HepG2 (cell line): ENCODE data around the gene CD36. TPM values are rescaled to one million over a fixed set of nuclear protein-coding genes. Genes with fewer than 3 reads are reported as not detected.

Experiments
- ATAC-seq: fragments of 200-7000 bp; cut with Tn5 transposase; 3 replicates; pipeline ENCODE4 v1.9.1; 2020; ENCODE audit warnings: mild to moderate bottlenecking, moderate library complexity
- BruUV-seq: library from RNA; stranded (reverse); fragments of 400-500 nt; replicated peaks from 2 replicates; lab custom pipeline; 2021; lab: Mats Ljungman, UMichigan
- CTCF ChIA-PET: fragments of 300-600 bp; formaldehyde crosslinking; extraction: SDS; loops from one replicate; lab custom pipeline; 2021; ENCODE audit warnings: low total read pairs, inconsistent platforms, low intra/inter-chr PET ratio; lab: Yijun Ruan, JAX
- POLR2A ChIA-PET: fragments of 350-600 bp; sonication (Branson Sonifier 250); formaldehyde crosslinking; loops from one replicate; lab custom pipeline; 2020; ENCODE audit warnings: antibody characterized with exemption, inconsistent platforms; lab: Yijun Ruan, JAX
- DNase-seq: peaks from one replicate; pipeline ENCODE4 v3.0.0-alpha.2; 2015; ENCODE audit warnings: low spot score
- FAIRE-seq: peaks from 3 replicates; lab custom pipeline; 2011; peaks lifted over from hg19 to GRCh38; lab: Jason Lieb, UNC
- H2AFZ ChIP-seq: one replicate; pipeline ENCODE4 v1.6.1; 2011; ENCODE audit warnings: low read length, inconsistent platforms
- H3K27ac ChIP-seq: fragments of 300-600 bp; 3 replicates; pipeline ENCODE4 v1.8.0; 2011; ENCODE audit warnings: mixed run types, mild to moderate bottlenecking, mixed read lengths, low read length, inconsistent platforms; ENCODE audit not compliant: insufficient read depth; ENCODE audit errors: extremely low read length
- H3K27me3 ChIP-seq, 2 experiments: fragments of 200-600 bp in 1 of 2; 2 replicates in 1 of 2; 3 replicates in 1 of 2; pipeline versions ENCODE4 v1.6.0 to v1.8.0; 2011; ENCODE audit warnings: low read length in 2 of 2, mild to moderate bottlenecking in 2 of 2, moderate library complexity in 2 of 2, inconsistent platforms in 1 of 2; ENCODE audit not compliant: insufficient read depth in 2 of 2, control insufficient read depth in 1 of 2
- H3K36me3 ChIP-seq, 2 experiments: fragments of 200-600 bp in 1 of 2; replicated peaks in 1 of 2; 2 replicates in 1 of 2; 3 replicates in 1 of 2; pipeline versions ENCODE4 v1.5.1 to v1.8.0; 2011; ENCODE audit warnings: low read length in 2 of 2, inconsistent platforms in 1 of 2; ENCODE audit not compliant: insufficient read depth in 2 of 2, control insufficient read depth in 1 of 2
- H3K4me1 ChIP-seq: 2 replicates; pipeline ENCODE4 v1.5.1; 2012; ENCODE audit warnings: low read length, inconsistent platforms; ENCODE audit not compliant: insufficient read depth
- H3K4me2 ChIP-seq: 2 replicates; pipeline ENCODE4 v1.6.0; 2011; ENCODE audit warnings: low read depth, low read length, inconsistent platforms
- H3K4me3 ChIP-seq, 3 experiments: fragments of 200-600 bp in 1 of 3; sonication (generic), shearing (Covaris generic) in 1 of 3; replicated peaks in 1 of 3; 2 replicates each; pipeline ENCODE4 v1.5.1; 2011 to 2016; ENCODE audit warnings: low read length in 3 of 3, inconsistent platforms in 2 of 3, low read depth in 2 of 3, mild to moderate bottlenecking in 2 of 3, control low read depth in 1 of 3, mixed read lengths in 1 of 3; ENCODE audit not compliant: insufficient read depth in 1 of 3
- H3K79me2 ChIP-seq: one replicate; pipeline ENCODE4 v1.6.1; 2011; ENCODE audit warnings: low read length, inconsistent platforms; ENCODE audit not compliant: insufficient read depth
- H3K9ac ChIP-seq: 2 replicates; pipeline ENCODE4 v1.6.0; 2011; ENCODE audit warnings: mild to moderate bottlenecking, low read depth, low read length, inconsistent platforms; ENCODE audit not compliant: insufficient read depth
- H3K9me3 ChIP-seq: 2 replicates; pipeline ENCODE4 v1.5.1; 2012; ENCODE audit warnings: mild to moderate bottlenecking, low read length
- H4K20me1 ChIP-seq: 2 replicates; pipeline ENCODE4 v1.6.0; 2011; ENCODE audit warnings: inconsistent platforms, mild to moderate bottlenecking, low read length, moderate library complexity; ENCODE audit not compliant: insufficient read depth
- HMGA1 ChIP-seq: sonication (generic); formaldehyde crosslinking; conservative IDR thresholded peaks from 2 replicates; pipeline ENCODE4 v1.4.0; 2020; ENCODE audit warnings: missing genetic modification reagents
- HOXA5 ChIP-seq: sonication (generic); formaldehyde crosslinking; IDR thresholded peaks from 2 replicates; pipeline ENCODE4 v1.4.0; 2020; ENCODE audit warnings: missing genetic modification reagents
- MLXIP ChIP-seq: sonication (generic); formaldehyde crosslinking; IDR thresholded peaks from 2 replicates; pipeline ENCODE4 v1.9.0; 2021; ENCODE audit warnings: missing genetic modification reagents, borderline replicate concordance
- MYNN ChIP-seq: sonication (generic); formaldehyde crosslinking; IDR thresholded peaks from 2 replicates; pipeline ENCODE4 v1.4.0; 2020; ENCODE audit warnings: mild to moderate bottlenecking, low read depth, missing genetic modification reagents
- NFIC ChIP-seq: IDR thresholded peaks from 2 replicates; pipeline ENCODE4 v1.6.1; 2012; ENCODE audit warnings: mild to moderate bottlenecking, low read length, inconsistent platforms
- SAP130 ChIP-seq: IDR thresholded peaks from 2 replicates; pipeline ENCODE4 v1.6.1; 2016; ENCODE audit warnings: low read depth
- SOX13 ChIP-seq, 3 experiments: fragments of 450-650 bp in 1 of 3; sonication (generic) in 1 of 3; formaldehyde crosslinking in 1 of 3; IDR thresholded peaks in 2 of 3; conservative IDR thresholded peaks in 1 of 3; 2 replicates each; pipeline versions ENCODE4 v1.5.0 to v1.6.1; 2016 to 2020; ENCODE audit warnings: antibody characterized with exemption in 1 of 3, mild to moderate bottlenecking in 1 of 3, missing compliant biosample characterization in 1 of 3, missing genetic modification reagents in 1 of 3, moderate library complexity in 1 of 3
- SSRP1 ChIP-seq: IDR thresholded peaks from 2 replicates; pipeline ENCODE4 v1.6.1; 2016; ENCODE audit warnings: control low read depth
- TBX2 ChIP-seq: sonication (generic); formaldehyde crosslinking; IDR thresholded peaks from 2 replicates; pipeline ENCODE4 v1.5.0; 2020; ENCODE audit warnings: missing genetic modification reagents, mild to moderate bottlenecking, borderline replicate concordance
- TRIM22 ChIP-seq: fragments of 450-650 bp; IDR thresholded peaks from 2 replicates; pipeline ENCODE4 v1.6.1; 2017
- ZBTB8A ChIP-seq: sonication (generic); formaldehyde crosslinking; IDR thresholded peaks from 2 replicates; pipeline ENCODE4 v1.4.0; 2020; ENCODE audit warnings: mild to moderate bottlenecking, low read depth, missing genetic modification reagents, borderline replicate concordance
- ZNF441 ChIP-seq: sonication (generic); formaldehyde crosslinking; IDR thresholded peaks from 2 replicates; pipeline ENCODE4 v1.7.0; 2021; ENCODE audit warnings: missing genetic modification reagents, borderline replicate concordance
- ZNF451 ChIP-seq: sonication (generic); formaldehyde crosslinking; IDR thresholded peaks from 2 replicates; pipeline ENCODE4 v1.5.0; 2020; ENCODE audit warnings: mild to moderate bottlenecking, missing genetic modification reagents
- ZNF569 ChIP-seq: sonication (generic); formaldehyde crosslinking; IDR thresholded peaks from 2 replicates; pipeline ENCODE4 v1.5.0; 2020; ENCODE audit warnings: mild to moderate bottlenecking, missing genetic modification reagents, moderate library complexity, borderline replicate concordance
- ZNF619 ChIP-seq: sonication (generic); formaldehyde crosslinking; IDR thresholded peaks from 2 replicates; pipeline ENCODE4 v1.4.0; 2020; ENCODE audit warnings: mild to moderate bottlenecking, missing genetic modification reagents
- ZNF746 ChIP-seq: sonication (generic); formaldehyde crosslinking; IDR thresholded peaks from 2 replicates; pipeline ENCODE4 v1.8.0; 2022; ENCODE audit warnings: mild to moderate bottlenecking, missing genetic modification reagents
- ZSCAN22 ChIP-seq: sonication (generic); formaldehyde crosslinking; IDR thresholded peaks from 2 replicates; pipeline ENCODE4 v1.4.0; 2020; ENCODE audit warnings: mild to moderate bottlenecking, missing genetic modification reagents
- WGBS: methylation state at CpG from one replicate; pipeline ENCODE4 v1.1.6; 2017; ENCODE audit warnings: low lambda C conversion rate; 5-methylcytosine and 5-hydroxymethylcytosine counted together
- in situ Hi-C: cut with HindIII; loops from 2 replicates; pipeline ENCODE4 v1.10.0; 2017; ENCODE audit warnings: low pct_unique_long_range_greater_than_20kb; ENCODE audit not compliant: extremely low pct_ligation_motif_present
- intact Hi-C: fragments of 100-400 bp; cut with micrococcal nuclease; formaldehyde crosslinking; loops from one replicate; pipeline ENCODE4 v1.10.0; 2022; ENCODE audit not compliant: unreplicated experiment
- polyA plus RNA-seq, 8 experiments: library from polyadenylated mRNA; depleted of rRNA in 3 of 8; stranded (reverse) in 7 of 8; unstranded in 1 of 8; fragments of >200 nt; fragmentation: Illumina TruSeq in 4 of 8; extraction: Trizol in 4 of 8; gene quantifications; 2 replicates each; pipeline versions ENCODE4 v1.2.1 to v1.2.3, GENCODE V29; 2011 to 2016; ENCODE audit warnings: low read depth in 4 of 8, missing spikeins in 1 of 8, mixed read lengths in 1 of 8; ENCODE audit not compliant: insufficient read depth in 1 of 8
- total RNA-seq, 5 experiments: library from RNA; depleted of rRNA; stranded (reverse); fragments of >200 nt; fragmentation: Illumina TruSeq; extraction: Trizol; gene quantifications; 2 replicates each; pipeline ENCODE4 v1.2.3, GENCODE V29; 2016; ENCODE audit warnings: low read depth in 1 of 5

Gene CD36
- total and polyA plus RNA-seq, 2 of the 13 experiments (the other 11 are each of a cell fraction or from before 2014, with no cell fraction given): 2.8 to 4.8 TPM

GRCh38 chr7:80624763-80625162 lies 13.7 kb upstream of the CD36 start:
- intact Hi-C loops (no loop called here), in situ Hi-C loops (no loop called here)
- Histone ChIP-seq H3K27me3 (no peaks in the 10 kb centered on the region), H3K79me2 (no peaks in the 10 kb centered on the region), H3K9ac (no peak overlapping the region), H2AFZ (no peak overlapping the region), H3K27ac (no peak overlapping the region), H4K20me1 (no peaks in the 10 kb centered on the region), H3K4me1 (peaks cover 22% of the 10 kb centered on the region), H3K4me3 (peak overlapping the region in 1 of 3 experiments; percentile 49; a peak in 1 of 6 replicates), H3K9me3 (no peaks in the 10 kb centered on the region), H3K4me2 (peak overlapping the region; percentile 68), H3K36me3 (no peaks in the 10 kb centered on the region)
- ChIA-PET POLR2A (no interaction called here), CTCF (no interaction called here)
- DNase-seq: peak; percentile 59
- TF ChIP-seq ZNF746 (CRISPR knock-in tag): no peak
- TF ChIP-seq SSRP1: no peak
- no peak for TF ChIP-seq HOXA5 (CRISPR knock-in tag)
- TF ChIP-seq ZNF441: no peak
- TF ChIP-seq ZSCAN22 (CRISPR knock-in tag): no peak
- FAIRE-seq: no peak
- BruUV-seq: no TSS peak
- peak; percentile 44; the same call in 2 of the 3 replicates for ATAC-seq
- 26% methylated on average over 1 of the region's 1 CpG for WGBS

- Histone ChIP-seq H4K20me1 (no peaks in the 10 kb centered on the region), H3K9me3 (no peaks in the 10 kb centered on the region), H2AFZ (no peak overlapping the region), H3K4me1 (peaks cover 38% of the 10 kb centered on the region), H3K9ac (no peak overlapping the region), H3K27ac (no peak overlapping the region), H3K79me2 (no peaks in the 10 kb centered on the region), H3K4me2 (no peak overlapping the region), H3K4me3 (no peak overlapping the region), H3K27me3 (no peaks in the 10 kb centered on the region), H3K36me3 (no peaks in the 10 kb centered on the region)
- WGBS: 100% methylated on average over 1 of the region's 1 CpG
- DNase-seq (no peak), FAIRE-seq (no peak), ATAC-seq (no peak)
- ChIA-PET POLR2A (no interaction called here), CTCF (no interaction called here)
- BruUV-seq: no TSS peak
- intact Hi-C loops (no loop called here), in situ Hi-C loops (no loop called here)
- TF ChIP-seq NFIC (no peak), ZNF569 (CRISPR knock-in tag) (no peak), ZNF619 (CRISPR knock-in tag) (no peak), TRIM22 (no peak), ZNF451 (CRISPR knock-in tag) (no peak), HMGA1 (CRISPR knock-in tag) (no peak), MLXIP (CRISPR knock-in tag) (no peak), ZBTB8A (CRISPR knock-in tag) (no peak), MYNN (CRISPR knock-in tag) (no peak), SAP130 (no peak), SOX13 (IDR thresholded peaks at IDR 0.05) (no peak), SOX13 (CRISPR knock-in tag; conservative IDR thresholded peaks at IDR 0.05 in 1 of 2, IDR thresholded peaks at IDR 0.05 in 1 of 2) (no peak), TBX2 (CRISPR knock-in tag) (no peak)
Measured at GRCh38 chr7:80629023-80629422, 9.4 kb upstream of the CD36 start.
